Measurements from ENCODE around the gene HMGCS2.

DNA sequence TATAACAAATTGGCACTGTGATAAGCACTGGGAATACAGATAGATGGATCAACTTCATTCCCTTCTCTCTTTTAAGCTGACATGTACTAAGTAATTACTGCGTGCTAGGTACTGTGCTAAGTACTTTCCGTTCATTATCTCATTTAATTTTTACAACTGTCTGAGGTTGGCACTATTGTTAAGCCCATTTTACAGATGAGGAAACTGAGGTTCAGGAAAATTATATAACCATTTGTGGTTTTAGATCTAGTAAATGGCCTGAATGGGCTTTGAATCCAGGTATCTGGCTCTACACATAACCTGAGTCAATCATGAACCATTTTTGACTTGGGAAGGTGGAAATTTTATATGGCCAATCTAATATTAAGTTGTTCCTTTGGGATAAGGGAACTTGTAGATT lies 3.6 kb upstream of the HMGCS2 start:
- TF ChIP-seq, protein P1, sequence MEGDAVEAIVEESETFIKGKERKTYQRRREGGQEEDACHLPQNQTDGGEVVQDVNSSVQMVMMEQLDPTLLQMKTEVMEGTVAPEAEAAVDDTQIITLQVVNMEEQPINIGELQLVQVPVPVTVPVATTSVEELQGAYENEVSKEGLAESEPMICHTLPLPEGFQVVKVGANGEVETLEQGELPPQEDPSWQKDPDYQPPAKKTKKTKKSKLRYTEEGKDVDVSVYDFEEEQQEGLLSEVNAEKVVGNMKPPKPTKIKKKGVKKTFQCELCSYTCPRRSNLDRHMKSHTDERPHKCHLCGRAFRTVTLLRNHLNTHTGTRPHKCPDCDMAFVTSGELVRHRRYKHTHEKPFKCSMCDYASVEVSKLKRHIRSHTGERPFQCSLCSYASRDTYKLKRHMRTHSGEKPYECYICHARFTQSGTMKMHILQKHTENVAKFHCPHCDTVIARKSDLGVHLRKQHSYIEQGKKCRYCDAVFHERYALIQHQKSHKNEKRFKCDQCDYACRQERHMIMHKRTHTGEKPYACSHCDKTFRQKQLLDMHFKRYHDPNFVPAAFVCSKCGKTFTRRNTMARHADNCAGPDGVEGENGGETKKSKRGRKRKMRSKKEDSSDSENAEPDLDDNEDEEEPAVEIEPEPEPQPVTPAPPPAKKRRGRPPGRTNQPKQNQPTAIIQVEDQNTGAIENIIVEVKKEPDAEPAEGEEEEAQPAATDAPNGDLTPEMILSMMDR (IDR thresholded peaks at IDR 0.05; ENCODE audit: low read depth, low read length): no peak
- TF ChIP-seq MYC (IDR thresholded peaks at IDR 0.05; ENCODE audit: low read depth, low read length): no peak

All from NB4 (cell line).